ENCODE measurements around the gene PCGF3. TPM values are rescaled to one million over a fixed set of nuclear protein-coding genes. Genes with fewer than 3 reads are reported as not detected.

PCGF3 gene
- total RNA-seq, 4 donors from 2014 or later = 17.7 to 80.6 (median 53.4) TPM

- H3K4me1 ChIP-seq = no peaks in the 10 kb centered on the region
- H3K27me3 ChIP-seq = no peaks in the 10 kb centered on the region
- DNase-seq = no peak
- no peaks in the 10 kb centered on the region for H3K36me3 ChIP-seq
- TF ChIP-seq CTCF (IDR thresholded peaks at IDR 0.05) = no peak
- TF ChIP-seq POLR2A (IDR thresholded peaks at IDR 0.05) = no peak
- H3K4me3 ChIP-seq = no peak overlapping the region
- peaks cover 0 to 8% of the 10 kb centered on the region in 2 donors for H3K9me3 ChIP-seq
- intact Hi-C loops (cut with DNase I; ENCODE audit: low total_unique reads) = no loop called here
- H3K27ac ChIP-seq = no peak overlapping the region
Measured at GRCh38 chr4:762211-763190, 56.9 kb downstream of the PCGF3 start.

GRCh38 chr4:763191-763810 is 57.7 kb downstream of the PCGF3 start:
- no peak for DNase-seq
- H3K36me3 ChIP-seq = no peaks in the 10 kb centered on the region
- intact Hi-C loops (cut with DNase I; ENCODE audit: low total_unique reads) = no loop called here
- H3K4me3 ChIP-seq = no peak overlapping the region
- no peaks in the 10 kb centered on the region for H3K27me3 ChIP-seq
- TF ChIP-seq CTCF (IDR thresholded peaks at IDR 0.05) (no peak), POLR2A (IDR thresholded peaks at IDR 0.05) (no peak)
- H3K27ac ChIP-seq = no peak overlapping the region
- H3K9me3 ChIP-seq = peaks cover 0 to 8% of the 10 kb centered on the region in 2 donors
- H3K4me1 ChIP-seq = no peaks in the 10 kb centered on the region

- no peak overlapping the region for H3K27ac ChIP-seq
- intact Hi-C loops (cut with DNase I; ENCODE audit: low total_unique reads) = no loop called here
- no peak for DNase-seq
- H3K27me3 ChIP-seq = no peaks in the 10 kb centered on the region
- H3K9me3 ChIP-seq = peaks cover 0 to 8% of the 10 kb centered on the region in 2 donors
- no peaks in the 10 kb centered on the region for H3K36me3 ChIP-seq
- H3K4me1 ChIP-seq = no peaks in the 10 kb centered on the region
- no peak overlapping the region for H3K4me3 ChIP-seq
- TF ChIP-seq CTCF (IDR thresholded peaks at IDR 0.05) (no peak), POLR2A (IDR thresholded peaks at IDR 0.05) (no peak)
Measured at GRCh38 chr4:763922-764321, 58.3 kb downstream of the PCGF3 start.

GRCh38 chr4:764405-765169 is 59.0 kb downstream of the PCGF3 start:
- Histone ChIP-seq H3K36me3 (no peaks in the 10 kb centered on the region), H3K4me3 (no peak overlapping the region), H3K27ac (no peak overlapping the region), H3K9me3 (peaks cover 0 to 8% of the 10 kb centered on the region in 2 donors), H3K27me3 (no peaks in the 10 kb centered on the region), H3K4me1 (no peaks in the 10 kb centered on the region)
- no peak for DNase-seq
- no peak for TF ChIP-seq CTCF (IDR thresholded peaks at IDR 0.05)
- TF ChIP-seq POLR2A (IDR thresholded peaks at IDR 0.05) = no peak
- intact Hi-C loops (cut with DNase I; ENCODE audit: low total_unique reads) = no loop called here

Data from uterus (tissue), 4 donors.